ENCODE results near the gene CAMK1G.

DNA sequence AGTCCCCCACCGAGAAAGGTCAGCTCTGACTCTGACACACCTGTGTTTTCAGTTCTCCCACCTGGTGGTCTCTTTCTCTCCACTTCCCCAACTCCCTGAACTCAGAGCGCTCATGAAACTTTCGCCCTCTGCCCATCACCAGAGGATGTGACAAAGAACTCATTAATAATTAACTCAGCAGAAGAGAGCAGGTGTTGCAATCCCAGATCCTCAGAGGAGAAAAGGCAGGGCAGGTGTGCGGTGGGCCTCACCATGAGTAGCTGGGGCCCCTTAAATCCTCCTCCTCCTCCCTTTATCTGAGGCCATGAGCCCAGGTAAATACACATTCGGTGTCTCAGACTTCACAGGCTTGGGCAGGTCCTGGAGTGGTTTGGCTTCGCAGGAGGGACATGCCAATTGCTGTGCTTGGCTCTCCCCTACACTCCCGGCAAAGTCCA is 70.4 kb downstream of the CAMK1G start:
- no peak for TF ChIP-seq TCF4 (CRISPR knock-in tag; IDR thresholded peaks at IDR 0.05; ENCODE audit: borderline replicate concordance)
- no peak for TF ChIP-seq ZFP3 (CRISPR knock-in tag; IDR thresholded peaks at IDR 0.05)
- TF ChIP-seq ZNF8 (CRISPR knock-in tag; IDR thresholded peaks at IDR 0.05), result no peak
- TF ChIP-seq, protein P1, sequence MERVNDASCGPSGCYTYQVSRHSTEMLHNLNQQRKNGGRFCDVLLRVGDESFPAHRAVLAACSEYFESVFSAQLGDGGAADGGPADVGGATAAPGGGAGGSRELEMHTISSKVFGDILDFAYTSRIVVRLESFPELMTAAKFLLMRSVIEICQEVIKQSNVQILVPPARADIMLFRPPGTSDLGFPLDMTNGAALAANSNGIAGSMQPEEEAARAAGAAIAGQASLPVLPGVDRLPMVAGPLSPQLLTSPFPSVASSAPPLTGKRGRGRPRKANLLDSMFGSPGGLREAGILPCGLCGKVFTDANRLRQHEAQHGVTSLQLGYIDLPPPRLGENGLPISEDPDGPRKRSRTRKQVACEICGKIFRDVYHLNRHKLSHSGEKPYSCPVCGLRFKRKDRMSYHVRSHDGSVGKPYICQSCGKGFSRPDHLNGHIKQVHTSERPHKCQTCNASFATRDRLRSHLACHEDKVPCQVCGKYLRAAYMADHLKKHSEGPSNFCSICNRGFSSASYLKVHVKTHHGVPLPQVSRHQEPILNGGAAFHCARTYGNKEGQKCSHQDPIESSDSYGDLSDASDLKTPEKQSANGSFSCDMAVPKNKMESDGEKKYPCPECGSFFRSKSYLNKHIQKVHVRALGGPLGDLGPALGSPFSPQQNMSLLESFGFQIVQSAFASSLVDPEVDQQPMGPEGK (CRISPR knock-in tag; IDR thresholded peaks at IDR 0.05; ENCODE audit: borderline replicate concordance), result no peak
- no peak for TF ChIP-seq PPARA (CRISPR knock-in tag; IDR thresholded peaks at IDR 0.05; ENCODE audit: borderline replicate concordance)
- TF ChIP-seq ZFP30 (CRISPR knock-in tag; IDR thresholded peaks at IDR 0.05), result no peak
- no peak for TF ChIP-seq RARB (CRISPR knock-in tag; IDR thresholded peaks at IDR 0.05)
- no peak for TF ChIP-seq ARNTL (CRISPR knock-in tag; IDR thresholded peaks at IDR 0.05; ENCODE audit: borderline replicate concordance, low read depth)
- no peak for TF ChIP-seq OSR1 (CRISPR knock-in tag; IDR thresholded peaks at IDR 0.05)

All from SK-N-SH treated with all-trans-retinoic acid at 6 μM for 48 hours (cell line).